ENCODE measurements around the gene ADGRG7.
A peak's percentile ranks its signal among the peaks of the same experiment; 100 is the strongest.

Gene ADGRG7

DNA sequence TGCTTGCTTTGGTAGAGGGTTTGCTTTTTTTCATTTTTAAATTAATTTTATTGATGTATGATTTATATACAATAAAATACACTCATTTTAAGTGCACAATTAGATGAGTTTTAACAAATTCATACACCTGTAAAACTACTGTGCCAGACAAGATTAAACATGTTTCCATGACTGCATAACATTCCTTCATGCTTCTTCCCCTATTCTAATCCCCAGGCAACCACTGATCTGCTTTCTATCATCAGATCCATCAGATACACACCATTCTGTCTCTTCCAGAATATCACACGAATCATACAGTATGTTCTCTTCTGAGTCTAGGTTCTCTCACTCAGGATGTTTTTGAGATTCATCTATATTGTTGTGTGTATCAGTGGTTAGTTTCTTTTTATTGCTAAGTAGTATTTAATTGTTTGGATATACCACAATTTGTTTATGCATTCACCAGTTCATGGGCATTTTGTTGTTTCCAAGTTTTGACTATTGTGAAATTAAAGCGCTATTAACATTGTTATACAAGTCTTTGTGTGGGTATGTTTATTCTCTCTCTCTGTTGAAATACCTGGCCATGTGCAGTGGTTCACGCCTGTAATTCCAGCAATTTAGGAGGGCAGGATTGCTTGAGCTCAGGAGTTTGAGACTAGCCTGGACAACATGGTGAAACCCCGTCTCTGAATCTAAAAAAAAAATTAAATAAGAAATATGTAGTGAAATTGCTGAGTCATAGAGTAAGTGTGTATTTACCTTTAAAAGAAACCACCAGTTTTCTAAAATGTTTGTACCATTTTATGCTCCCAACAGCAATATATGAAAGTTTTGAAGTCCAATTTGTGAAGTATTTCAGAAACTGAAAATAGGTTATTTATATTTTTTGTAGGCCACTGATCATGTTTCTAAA, 92.9 kb downstream of the ADGRG7 start:
- DNase-seq (ENCODE audit: low read depth in 2 of 2) = no peak

DNA sequence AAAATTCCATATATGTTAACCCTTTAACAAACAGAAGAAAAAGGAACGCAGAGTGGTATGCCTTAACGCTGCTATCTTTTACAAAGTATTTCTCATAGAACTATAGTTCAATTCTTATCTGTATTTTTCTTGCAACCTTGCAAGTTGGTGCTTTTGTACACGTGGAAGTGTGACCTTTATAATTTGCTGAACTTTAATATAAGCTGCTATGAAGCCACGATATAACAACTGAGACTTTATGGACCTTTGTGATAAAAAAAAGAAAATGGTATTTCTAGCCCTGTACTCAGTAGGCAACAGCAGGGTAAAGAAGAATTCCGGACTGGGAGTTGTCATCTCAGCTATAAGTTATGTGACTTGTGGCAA, 93.6 kb downstream of the ADGRG7 start:
- DNase-seq (ENCODE audit: low read depth in 2 of 2) = no peak

DNA sequence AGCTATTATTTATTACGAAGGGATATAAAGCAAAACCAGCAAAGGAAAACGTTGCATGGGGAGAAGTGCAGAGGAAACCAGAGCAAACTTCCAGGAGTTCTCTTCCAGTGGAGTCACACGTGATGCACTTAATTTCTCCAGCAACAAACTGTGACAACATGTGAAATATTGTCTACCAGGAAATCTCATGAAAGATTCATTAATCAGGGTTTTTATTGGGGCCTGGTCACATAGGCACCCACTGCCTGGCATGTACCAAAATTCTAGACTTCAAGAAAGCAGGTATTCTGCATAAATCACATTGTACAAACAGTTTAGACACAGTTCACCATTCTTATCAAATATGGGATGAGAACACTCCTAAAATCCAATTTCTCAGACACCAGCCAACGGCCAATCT, 94.5 kb downstream of the ADGRG7 start:
- no peak for DNase-seq (ENCODE audit: low read depth in 2 of 2)

DNA sequence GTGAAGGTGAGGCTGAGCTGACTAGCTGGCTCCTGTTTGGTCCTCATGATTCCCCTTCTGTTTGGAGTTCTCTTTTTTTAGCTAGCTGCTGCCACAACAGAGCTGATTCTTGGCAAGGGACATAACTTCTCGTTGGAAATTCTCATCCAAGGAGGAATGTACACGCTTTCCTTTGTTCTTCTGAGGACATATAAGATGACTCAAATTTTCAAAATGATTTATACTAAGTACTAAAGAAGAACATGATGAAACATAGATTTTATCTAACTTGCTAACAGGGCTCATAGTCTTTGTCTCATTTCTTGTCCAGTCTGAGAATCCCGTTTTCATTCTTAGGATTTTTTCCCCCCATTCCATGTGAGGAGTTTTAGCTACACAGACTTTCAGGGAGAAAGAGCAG, 97.0 kb downstream of the ADGRG7 start:
- no peak for DNase-seq (ENCODE audit: low read depth in 2 of 2)

DNA sequence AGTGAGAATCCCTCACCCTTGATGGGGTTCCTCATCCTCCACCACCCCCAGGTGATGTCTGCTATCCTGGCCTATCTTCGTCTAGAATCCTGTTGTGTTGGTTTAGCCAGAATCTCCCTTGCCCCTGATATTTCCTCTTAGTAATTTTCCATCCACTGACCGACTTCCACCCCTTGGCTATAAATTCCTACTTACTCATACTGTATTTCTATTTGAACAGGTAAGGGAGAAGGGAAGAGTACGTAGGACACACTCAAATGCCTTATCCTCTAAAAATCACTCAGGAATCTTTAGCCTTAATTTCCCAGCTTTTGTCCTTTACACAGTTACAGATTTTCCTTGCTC, 99.2 kb downstream of the ADGRG7 start:
- DNase-seq (ENCODE audit: low read depth in 2 of 2) = no peak

DNA sequence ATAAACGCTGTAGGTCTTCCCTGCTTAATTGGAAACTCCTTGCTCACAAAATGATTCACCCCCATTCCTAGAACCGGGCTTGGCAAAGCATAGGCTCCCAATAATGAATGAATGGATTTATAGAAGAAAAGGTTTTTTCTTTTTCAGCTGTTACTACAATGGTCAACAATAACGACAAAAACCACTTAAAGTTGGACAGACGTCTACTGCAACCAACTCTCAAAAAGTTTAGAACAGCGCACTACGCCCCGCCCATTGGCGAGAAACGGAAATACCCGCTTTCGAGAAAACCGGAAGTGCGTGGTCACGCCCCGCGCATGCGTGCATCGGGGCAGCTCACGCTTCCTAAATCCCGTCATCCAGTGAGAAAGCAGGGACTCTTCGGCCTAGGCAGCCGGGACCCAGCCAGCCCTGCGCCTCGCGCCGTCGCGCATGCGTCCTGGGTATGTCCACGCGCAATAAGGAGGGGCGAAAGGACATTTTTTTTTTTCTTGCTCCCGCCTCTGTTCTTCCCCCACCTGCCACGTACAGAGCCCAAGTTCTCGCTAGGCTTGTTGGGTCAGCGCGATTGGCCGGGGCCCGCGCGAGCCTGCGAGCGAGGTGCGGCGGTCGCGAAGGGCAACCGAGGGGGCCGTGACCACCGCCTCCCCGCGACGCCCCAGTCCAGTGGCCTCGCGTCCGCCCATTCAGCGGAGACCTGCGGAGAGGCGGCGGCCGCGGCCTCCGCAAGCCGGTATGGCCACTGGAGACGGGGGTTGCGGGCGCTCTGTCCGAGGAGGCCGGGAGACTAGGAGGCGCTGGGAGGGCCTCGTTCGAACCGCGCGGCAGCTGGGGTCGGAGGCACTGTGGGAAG, 99.8 kb downstream of the ADGRG7 start, which contains the start of gene TFG:
Gene TFG (plus strand): TSS at position 506 of the 853 bp plus-strand sequence. CDS start 4,192 bp downstream, outside the sequence.
- DNase-seq (ENCODE audit: low read depth in 2 of 2) = peak; percentile 95 to 96

DNA sequence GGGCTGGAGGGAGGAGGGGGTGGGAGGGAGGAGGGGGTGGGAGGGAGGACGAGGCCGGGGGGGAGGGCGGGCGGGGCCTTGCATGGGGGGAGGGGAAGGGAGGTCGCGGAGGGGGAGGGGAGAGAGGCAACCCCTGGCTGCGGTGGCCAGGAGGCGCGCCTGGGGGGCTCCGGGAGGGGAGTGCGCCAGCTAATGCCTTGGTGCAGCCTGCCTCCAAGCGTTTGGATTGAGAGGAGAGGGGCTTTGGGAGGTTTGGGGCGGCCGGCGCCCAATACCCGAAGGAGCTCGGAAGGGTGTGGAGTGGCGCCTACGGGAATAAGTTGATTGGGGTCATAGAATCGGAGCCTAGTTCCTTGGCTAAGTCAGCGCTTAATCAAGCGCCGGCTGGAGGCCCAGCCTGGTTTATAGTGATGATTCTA, 100.5 kb downstream of the ADGRG7 start:
- DNase-seq (ENCODE audit: low read depth in 2 of 2) = peak in 1 of 2 experiments; percentile 6

DNA sequence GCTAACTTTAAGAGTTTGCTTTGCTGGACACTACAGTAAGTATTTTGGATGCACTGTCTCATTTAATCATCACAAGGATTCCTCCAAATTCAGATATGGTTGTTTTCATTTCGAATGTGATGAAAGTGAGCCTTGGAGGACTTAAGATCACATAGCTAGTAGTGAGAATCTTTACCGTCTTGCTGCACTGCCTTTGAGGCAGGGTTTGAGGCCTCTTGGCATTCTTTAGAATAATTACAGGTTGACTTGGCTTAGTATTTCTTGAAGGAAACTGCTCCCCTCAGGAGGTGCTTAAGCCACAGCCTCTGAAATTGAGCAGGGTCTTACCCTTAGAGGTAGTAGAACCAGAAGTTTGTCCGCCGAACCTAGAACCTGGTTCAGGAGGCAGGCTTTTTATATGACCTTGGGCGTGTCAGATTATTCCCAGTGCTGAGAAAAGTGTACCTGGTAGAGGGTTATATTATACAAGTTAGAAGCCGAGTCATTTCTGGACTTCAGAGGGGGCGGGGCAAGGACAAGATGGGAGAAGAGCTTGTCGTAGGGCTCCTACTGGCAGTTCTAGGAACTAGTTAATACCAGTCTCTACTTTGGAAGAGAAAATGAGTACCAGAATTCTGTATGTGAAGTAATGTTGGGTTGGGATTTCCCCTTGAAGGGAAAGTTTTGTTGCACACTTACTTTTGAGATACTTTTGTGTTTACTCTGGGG, 101.0 kb downstream of the ADGRG7 start:
- DNase-seq (ENCODE audit: low read depth in 2 of 2) = peak; percentile 43 to 80

DNA sequence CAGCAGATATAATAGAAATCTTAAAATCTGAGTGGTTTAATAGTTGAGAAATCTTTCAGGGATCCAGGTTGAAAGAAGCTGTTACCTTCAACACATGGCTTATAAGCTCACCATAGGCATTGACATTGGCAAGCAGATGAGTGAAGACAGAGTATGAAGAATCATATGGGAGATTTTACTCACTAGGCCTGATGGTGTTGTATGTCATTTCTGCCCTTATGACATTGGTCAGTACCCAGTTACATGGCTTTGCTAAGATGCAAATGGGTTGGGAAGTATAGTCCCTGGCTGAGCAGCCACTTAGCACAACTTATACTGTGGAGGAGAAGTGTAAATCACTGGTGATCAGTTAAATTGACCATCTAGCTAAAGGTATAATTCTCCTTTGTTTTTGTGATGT, 105.8 kb downstream of the ADGRG7 start:
- DNase-seq (ENCODE audit: low read depth in 2 of 2) = no peak

DNA sequence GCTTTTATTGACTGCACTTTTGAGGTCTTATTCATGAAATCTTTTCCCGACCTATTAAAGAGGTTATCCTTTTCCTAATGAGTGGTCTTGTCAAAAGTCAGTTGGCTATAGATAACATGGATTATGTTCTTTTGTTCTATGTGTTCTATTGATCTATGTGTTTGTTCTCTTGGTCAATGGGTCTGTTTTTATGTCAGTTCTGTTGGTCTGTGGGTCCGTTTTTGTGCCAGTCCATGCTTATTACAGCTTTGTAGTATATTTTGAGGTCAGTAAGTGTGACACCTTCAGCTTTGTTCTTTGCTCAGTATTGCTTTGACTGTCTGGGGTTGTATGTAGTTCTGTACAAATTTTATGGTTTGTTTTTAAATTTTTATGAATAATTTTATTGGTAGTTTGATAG, 107.7 kb downstream of the ADGRG7 start:
- DNase-seq (ENCODE audit: low read depth in 2 of 2) = no peak

DNA sequence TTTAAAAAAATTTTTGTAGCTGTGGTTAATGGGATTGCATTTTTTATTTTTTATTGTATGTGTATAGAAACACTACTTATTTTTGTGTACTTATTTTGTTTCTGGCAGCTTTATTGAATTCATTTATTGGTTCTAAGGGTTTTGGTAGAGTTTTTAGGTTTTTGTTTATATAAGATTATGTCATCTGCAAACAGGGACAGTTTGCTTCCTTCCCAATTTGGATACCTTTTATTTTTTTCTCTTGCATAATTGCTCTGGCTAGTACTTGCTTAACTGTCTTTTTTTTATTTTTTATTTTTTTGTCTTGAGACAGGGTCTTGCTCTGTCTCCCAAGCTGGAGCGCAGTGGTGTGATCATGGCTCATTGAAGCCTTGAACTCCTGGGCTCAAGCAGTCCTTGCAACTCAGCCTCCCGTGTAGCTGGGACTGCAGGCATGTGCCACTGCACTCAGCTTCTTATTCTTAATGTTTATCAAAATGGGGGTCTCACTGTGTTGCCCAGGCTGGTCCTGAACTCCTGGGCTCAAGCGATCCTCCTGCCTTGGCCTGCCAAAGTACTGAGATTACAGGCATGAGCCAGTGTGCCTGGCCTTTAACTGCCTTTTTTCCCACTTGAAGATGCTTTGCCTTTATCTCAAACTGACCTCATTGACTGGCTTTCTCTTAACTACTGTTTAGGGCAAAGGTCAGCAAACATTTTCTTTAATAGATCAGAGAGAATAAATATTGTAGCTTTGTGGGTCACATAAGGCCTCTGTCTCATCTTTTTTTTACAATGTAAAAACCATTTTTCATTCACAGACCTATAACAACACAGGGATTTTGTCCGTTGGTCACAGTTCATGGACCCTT, 108.5 kb downstream of the ADGRG7 start:
- no peak for DNase-seq (ENCODE audit: low read depth in 2 of 2)

DNA sequence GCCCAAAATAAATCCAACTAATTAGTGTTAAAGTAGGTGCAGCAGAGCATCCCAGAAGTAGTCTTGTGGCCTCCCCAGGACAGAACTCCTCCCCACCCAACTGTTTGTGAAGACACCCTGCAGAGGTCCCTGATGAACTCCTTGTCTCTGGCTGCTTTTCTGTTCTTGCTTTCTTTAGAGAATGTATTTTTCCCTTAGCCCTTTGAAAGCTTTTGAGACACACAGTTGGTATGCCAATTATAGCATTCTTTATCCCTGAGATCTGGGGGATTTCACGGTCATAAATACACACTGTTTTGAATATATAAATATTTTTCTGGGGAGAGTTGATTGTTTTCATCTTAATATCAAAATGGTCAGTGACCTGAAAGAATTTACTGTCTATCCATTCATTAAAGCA, 109.7 kb downstream of the ADGRG7 start:
- no peak for DNase-seq (ENCODE audit: low read depth in 2 of 2)

DNA sequence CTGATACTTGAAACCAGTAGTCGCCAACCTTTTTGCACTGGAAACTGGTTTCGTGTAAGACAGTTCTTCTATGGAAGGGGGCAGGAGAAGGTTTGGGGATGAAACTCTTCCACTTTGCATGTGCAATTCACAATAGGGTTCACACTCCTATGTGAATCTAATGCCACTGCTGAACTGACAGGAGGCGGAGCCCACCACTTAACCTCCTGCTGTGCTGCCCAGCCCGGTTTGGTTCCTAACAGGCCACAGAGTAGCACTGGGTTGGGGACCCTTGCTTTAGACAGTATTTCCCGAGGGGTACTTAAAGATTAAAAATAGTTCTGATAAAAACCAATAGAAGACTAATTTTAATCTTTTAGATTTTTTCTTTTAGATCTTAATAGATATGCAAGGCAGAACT, 111.0 kb downstream of the ADGRG7 start:
- no peak for DNase-seq (ENCODE audit: low read depth in 2 of 2)

DNA sequence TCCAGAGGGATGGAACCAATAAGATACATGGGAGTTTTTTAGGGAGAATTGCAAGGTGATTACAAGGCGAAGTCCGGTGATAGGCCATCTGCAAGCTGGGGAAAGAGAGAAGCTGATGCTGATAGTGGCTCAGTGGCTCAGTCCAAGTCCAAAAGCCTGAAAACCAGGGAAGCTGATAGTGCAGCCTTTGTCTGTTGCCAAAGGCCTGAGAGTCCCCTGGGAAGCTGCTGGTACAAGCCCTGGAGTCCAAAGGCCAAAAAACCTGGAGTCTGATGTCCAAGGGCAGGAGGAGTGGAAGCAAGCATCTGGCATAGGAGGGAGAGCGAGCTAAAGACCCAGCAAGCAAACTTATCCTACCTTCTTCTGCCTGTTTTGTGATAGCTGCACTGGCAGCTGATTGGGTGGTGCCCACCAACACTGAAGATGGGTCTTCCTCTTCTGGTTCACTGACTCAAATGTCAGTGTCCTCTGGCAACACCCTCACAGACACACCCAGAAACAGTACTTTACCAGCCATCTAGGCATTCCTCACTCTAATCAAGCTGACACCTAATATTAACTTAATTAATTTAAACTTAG, 116.6 kb downstream of the ADGRG7 start:
- no peak for DNase-seq (ENCODE audit: low read depth in 2 of 2)

DNA sequence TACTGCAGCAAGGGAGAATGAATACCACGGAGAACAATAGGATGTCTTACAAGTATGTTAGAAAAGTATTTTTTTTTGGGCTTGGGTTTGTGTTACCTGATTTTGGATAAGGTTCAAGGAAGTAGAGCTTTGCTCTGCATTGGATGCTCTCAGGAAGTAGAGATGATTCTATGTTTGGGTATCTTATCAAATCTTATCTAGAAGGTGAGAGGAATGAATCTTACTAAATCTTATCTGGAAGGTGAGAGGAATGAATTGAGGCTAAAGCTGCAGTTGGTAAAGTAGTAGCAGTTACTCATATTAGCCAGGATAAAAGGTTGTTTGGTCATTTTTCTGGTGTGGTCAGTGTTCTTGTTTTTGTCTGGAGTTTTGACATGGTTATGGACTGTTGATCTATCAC, 117.3 kb downstream of the ADGRG7 start:
- DNase-seq (ENCODE audit: low read depth in 2 of 2) = no peak

DNA sequence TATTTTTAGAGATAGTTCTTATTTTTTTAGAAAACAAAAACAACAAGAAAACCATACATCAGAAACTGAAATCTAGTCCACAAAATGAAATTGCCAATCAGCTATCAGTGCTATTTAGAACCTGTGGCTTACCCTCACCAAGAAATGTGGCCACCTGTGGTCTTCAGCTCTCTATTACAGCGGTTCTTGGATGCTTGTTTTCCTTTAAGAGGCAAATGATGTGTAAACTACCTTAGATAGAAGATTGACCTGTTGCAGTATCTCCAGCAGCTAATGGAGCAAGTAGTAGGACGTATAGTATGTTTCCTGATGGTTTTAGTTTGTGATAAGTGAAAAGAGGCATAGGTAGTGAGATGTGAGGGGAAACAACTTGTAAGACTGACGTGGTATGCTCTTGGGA, 121.1 kb downstream of the ADGRG7 start:
- no peak for DNase-seq (ENCODE audit: low read depth in 2 of 2)

DNA sequence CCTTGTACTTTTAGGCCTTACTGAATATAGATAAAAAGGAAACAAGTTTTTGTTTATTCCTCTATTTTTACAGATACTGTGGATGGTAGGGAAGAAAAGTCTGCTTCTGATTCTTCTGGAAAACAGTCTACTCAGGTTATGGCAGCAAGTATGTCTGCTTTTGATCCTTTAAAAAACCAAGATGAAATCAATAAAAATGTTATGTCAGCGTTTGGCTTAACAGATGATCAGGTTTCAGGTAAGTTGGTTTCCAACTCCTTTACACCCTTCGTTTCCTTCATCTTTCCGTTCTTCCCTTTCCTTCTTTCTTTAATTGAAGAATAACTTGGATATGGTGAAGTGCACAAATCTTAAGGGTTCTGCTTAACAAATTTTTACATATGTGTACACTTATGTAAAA, 123.0 kb downstream of the ADGRG7 start:
- DNase-seq (ENCODE audit: low read depth in 2 of 2) = no peak

DNA sequence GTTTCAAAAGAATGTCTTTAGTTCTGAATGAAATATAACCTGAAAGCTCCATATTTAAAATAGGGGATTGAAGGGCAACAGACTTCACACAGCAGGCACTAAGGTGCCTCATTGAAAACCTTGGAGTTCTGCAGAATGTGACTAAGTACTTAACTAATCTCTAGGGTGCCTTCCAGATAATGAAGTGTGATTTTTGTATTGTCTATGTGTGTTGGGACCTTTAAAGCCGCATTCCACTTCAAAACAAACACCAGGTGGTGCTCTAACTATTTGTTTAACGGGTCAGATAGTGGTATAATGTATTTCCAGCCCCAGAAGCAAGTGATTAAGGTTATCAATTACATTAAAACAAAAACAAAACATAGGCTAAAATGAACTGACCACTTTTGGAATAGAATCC, 127.9 kb downstream of the ADGRG7 start:
- DNase-seq (ENCODE audit: low read depth in 2 of 2) = no peak

DNA sequence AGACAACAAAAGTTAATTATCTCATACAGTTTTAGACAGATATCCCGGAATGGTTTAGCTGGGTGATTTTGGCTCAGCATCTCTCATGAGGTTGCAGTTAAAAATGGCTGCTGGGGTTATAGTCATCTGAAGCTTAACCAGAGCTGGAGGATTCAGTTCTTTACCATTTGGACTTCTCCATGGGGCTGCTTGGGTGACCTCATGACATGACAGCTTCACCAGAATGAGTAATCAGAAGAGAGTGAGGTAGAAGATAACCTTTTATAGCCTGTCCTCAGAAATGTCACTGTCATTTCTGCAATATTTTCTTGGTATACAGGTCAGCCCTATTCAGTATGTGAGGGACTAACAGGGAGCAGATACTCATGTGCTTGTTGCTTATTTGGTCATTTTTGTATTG, 130.8 kb downstream of the ADGRG7 start:
- no peak for DNase-seq (ENCODE audit: low read depth in 2 of 2)

DNA sequence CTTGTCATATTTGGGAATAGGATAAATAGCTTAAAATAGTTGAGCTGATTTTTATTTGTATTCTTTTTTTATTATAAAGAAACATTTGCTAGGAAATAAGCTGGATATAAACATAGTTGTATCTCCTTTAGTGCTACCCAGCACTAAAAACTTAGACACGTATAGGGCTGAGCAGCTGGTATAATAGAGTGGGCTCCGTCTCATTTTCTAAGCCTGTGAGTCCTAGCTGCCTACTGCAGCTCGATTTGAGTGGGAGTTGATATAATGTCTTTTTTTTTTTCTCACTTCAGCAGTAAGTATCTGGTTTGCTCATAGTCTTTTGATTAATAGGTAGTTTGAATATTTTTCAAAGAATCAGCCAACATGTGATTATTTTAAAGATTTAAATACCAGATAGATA, 134.1 kb downstream of the ADGRG7 start:
- no peak for DNase-seq (ENCODE audit: low read depth in 2 of 2)

DNA sequence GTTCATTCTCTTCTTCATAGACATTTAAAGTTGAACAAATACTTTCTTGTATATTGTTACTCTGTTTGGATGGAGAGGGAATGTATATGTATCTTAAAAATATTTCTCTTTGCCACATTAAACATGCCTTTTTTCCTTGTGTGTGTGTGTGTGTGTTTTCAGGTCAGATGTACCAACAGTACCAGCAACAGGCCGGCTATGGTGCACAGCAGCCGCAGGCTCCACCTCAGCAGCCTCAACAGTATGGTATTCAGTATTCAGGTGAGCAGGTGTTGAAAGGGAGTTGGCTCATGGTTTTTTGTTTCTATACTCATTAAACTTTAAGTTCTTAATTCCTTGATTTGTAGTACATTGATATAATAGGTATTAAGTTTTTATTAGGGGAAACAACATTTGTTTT, 135.3 kb downstream of the ADGRG7 start:
- no peak for DNase-seq (ENCODE audit: low read depth in 2 of 2)

Data from stimulated activated CD4-positive, alpha-beta T cell treated with anti-CD3 and anti-CD28 coated beads, Interleukin-12 subunit alpha, Interleukin-12 subunit beta, amount 100 ng/mL, for 24 hours (primary cell).